Stomach (tissue), 9 donors: ENCODE measurements around the gene CD33. TPM values are rescaled to one million over a fixed set of nuclear protein-coding genes. Genes with fewer than 3 reads are reported as not detected.

Source experiments
- DNase-seq, 2 donors: peaks; one replicate each; pipeline versions ENCODE4 v3.0.0 to v3.0.0-alpha.2; 2013 to 2019
- H3K27ac ChIP-seq, 5 donors: fragments of 200-600 bp in 4 of 5; sonication (generic) in 4 of 5; one replicate each; pipeline ENCODE4 v1.5.1; 2013 to 2019; ENCODE audit warnings: mild to moderate bottlenecking in 1 of 5, moderate library complexity in 1 of 5
- H3K27me3 ChIP-seq, 3 donors: fragments of 200-600 bp; sonication (generic); one replicate each; pipeline ENCODE4 v1.5.1; 2017 to 2019; ENCODE audit warnings: mixed run types in 1 of 3
- H3K36me3 ChIP-seq, 4 donors: fragments of 200-600 bp; sonication (generic); 1 replicate in 3 of 4; 2 replicates in 1 of 4; pipeline ENCODE4 v1.5.1; 2016 to 2019
- H3K4me1 ChIP-seq, 4 donors: fragments of 200-600 bp; sonication (generic); one replicate each; pipeline ENCODE4 v1.5.1; 2016 to 2019
- H3K4me3 ChIP-seq, 4 donors: fragments of 200-600 bp; sonication (generic) in 3 of 4; one replicate each; pipeline ENCODE4 v1.5.1; 2016 to 2019; ENCODE audit warnings: mild to moderate bottlenecking in 1 of 4
- H3K9me3 ChIP-seq, 4 donors: fragments of 200-600 bp; sonication (generic); one replicate each; pipeline ENCODE4 v1.5.1; 2016 to 2019
- CTCF ChIP-seq, 7 experiments: fragments of 450-650 bp in 4 of 7; fragments of 200-600 bp in 3 of 7; sonication (generic) in 3 of 7; IDR thresholded peaks; one replicate each; pipeline ENCODE4 v1.5.1; 2016 to 2019; ENCODE audit warnings: antibody characterized with exemption in 7 of 7, control low read depth in 2 of 7, mild to moderate bottlenecking in 1 of 7
- EP300 ChIP-seq: sonication (generic); formaldehyde crosslinking; IDR thresholded peaks from one replicate; pipeline ENCODE4 v1.6.1; 2017; ENCODE audit warnings: antibody characterized with exemption
- POLR2A ChIP-seq, 4 donors: fragments of 450-650 bp; IDR thresholded peaks; one replicate each; pipeline ENCODE4 v1.6.1; 2016; ENCODE audit warnings: antibody characterized with exemption in 4 of 4, control low read depth in 2 of 4, mild to moderate bottlenecking in 1 of 4, moderate library complexity in 1 of 4
- POLR2AphosphoS5 ChIP-seq, 3 donors: sonication (generic); formaldehyde crosslinking; IDR thresholded peaks; one replicate each; pipeline ENCODE4 v1.6.1; 2016; ENCODE audit warnings: antibody characterized with exemption in 3 of 3
- WGBS, 5 donors: extraction: QIAGEN DNeasy Blood & Tissue Kit in 3 of 5; methylation state at CpG; one replicate each; pipeline versions ENCODE4 v1.1.5 to v1.1.7; 2013 to 2018; 5-methylcytosine and 5-hydroxymethylcytosine counted together
- intact Hi-C: fragments of 100-400 bp; cut with DNase I; formaldehyde crosslinking; loops from one replicate; pipeline ENCODE4 v1.15.1; 2023; ENCODE audit warnings: low total_unique reads
- polyA plus RNA-seq, 3 donors: library from polyadenylated mRNA; stranded (reverse); fragments of 200-250 nt; gene quantifications; one replicate each; pipeline ENCODE4 v1.2.3, GENCODE V29; 2013
- total RNA-seq, 5 donors: library from RNA; depleted of rRNA; stranded (reverse); fragments of >200 nt; gene quantifications; one replicate each; pipeline versions ENCODE4 v1.1.0 to v1.2.3, GENCODE V29; 2014 to 2016
- donor health status: healthy with polysubstance abuse.
- donor health status: Bipolar disorder and iron deficiency.
- donor health status: healthy.

The CD33 gene
- total and polyA plus RNA-seq, 8 donors, result 1.7 to 4.8 (median 3.0) TPM; not detected in 3

GRCh38 chr19:51220996-51221395, 3.9 kb upstream of the CD33 start:
- TF ChIP-seq EP300 (no peak), POLR2AphosphoS5 (IDR thresholded peaks at IDR 0.05) (no peak), CTCF (IDR thresholded peaks at IDR 0.05) (no peak), POLR2A (IDR thresholded peaks at IDR 0.05) (no peak)
- Histone ChIP-seq H3K4me1 (no peaks in the 10 kb centered on the region), H3K9me3 (peaks cover 0 to 3% (median 0%) of the 10 kb centered on the region in 4 donors), H3K27ac (no peak overlapping the region), H3K4me3 (no peak overlapping the region), H3K36me3 (no peaks in the 10 kb centered on the region), H3K27me3 (peaks cover 0 to 20% (median 7%) of the 10 kb centered on the region in 3 donors)
- intact Hi-C loops, result no loop called here
- no peak for DNase-seq

- Histone ChIP-seq H3K4me3 (no peak overlapping the region), H3K27ac (no peak overlapping the region), H3K4me1 (no peaks in the 10 kb centered on the region), H3K27me3 (peaks cover 0 to 25% (median 8%) of the 10 kb centered on the region in 3 donors), H3K9me3 (no peaks in the 10 kb centered on the region), H3K36me3 (no peaks in the 10 kb centered on the region)
- intact Hi-C loops, result no loop called here
- DNase-seq, result no peak
- no peak for TF ChIP-seq CTCF (IDR thresholded peaks at IDR 0.05)
- no peak for TF ChIP-seq EP300
- 40 to 55% (median 51%) methylated on average over 3 of the region's 3 CpGs for WGBS, 5 donors
These were observed 678 bp upstream of the CD33 start for GRCh38 chr19:51224163-51224641.

GRCh38 chr19:51226067-51226466, 1.2 kb downstream of the CD33 start:
- intact Hi-C loops, result no loop called here
- DNase-seq, result no peak
- H3K27me3 ChIP-seq, result peaks cover 0 to 24% (median 8%) of the 10 kb centered on the region in 3 donors
- H3K4me3 ChIP-seq, result peak overlapping the region in 2 of 4 donors; percentile 30 to 31
- H3K36me3 ChIP-seq, result no peaks in the 10 kb centered on the region
- no peaks in the 10 kb centered on the region for H3K4me1 ChIP-seq
- no peaks in the 10 kb centered on the region for H3K9me3 ChIP-seq
- H3K27ac ChIP-seq, result peak overlapping the region in 1 of 5 donors; percentile 28
- TF ChIP-seq POLR2AphosphoS5 (IDR thresholded peaks at IDR 0.05), result no peak
- no peak for TF ChIP-seq EP300
- TF ChIP-seq POLR2A (IDR thresholded peaks at IDR 0.05), result no peak
- no peak for TF ChIP-seq CTCF (IDR thresholded peaks at IDR 0.05)
- 29 to 79% (median 50%) methylated on average over 2 to 3 of the region's 3 CpGs for WGBS, 5 donors

- no peak for DNase-seq
- Histone ChIP-seq H3K4me3 (no peak overlapping the region), H3K36me3 (no peaks in the 10 kb centered on the region), H3K4me1 (no peaks in the 10 kb centered on the region), H3K27ac (no peak overlapping the region), H3K9me3 (peaks cover 0 to 6% (median 0%) of the 10 kb centered on the region in 4 donors), H3K27me3 (peaks cover 0 to 25% (median 8%) of the 10 kb centered on the region in 3 donors)
- intact Hi-C loops, result no loop called here
- no peak for TF ChIP-seq POLR2A (IDR thresholded peaks at IDR 0.05)
- TF ChIP-seq POLR2AphosphoS5 (IDR thresholded peaks at IDR 0.05), result no peak
- no peak for TF ChIP-seq EP300
- no peak for TF ChIP-seq CTCF (IDR thresholded peaks at IDR 0.05)
- WGBS, 5 donors, result 49 to 63% (median 57%) methylated on average over 2 of the region's 2 CpGs
These were observed 2.4 kb downstream of the CD33 start for GRCh38 chr19:51227326-51227725.
